IPS-NIHi11 (cell line): ENCODE results near the gene CDH2.

Source experiments
- DNase-seq: peaks from one replicate; pipeline ENCODE4 v3.0.0; 2012; ENCODE audit warnings: mixed read lengths, low spot score

Gene CDH2

GRCh38 chr18:28168725-28169124, 8.2 kb downstream of the CDH2 start:
- DNase-seq, result no peak

- DNase-seq, result no peak
Observed at GRCh38 chr18:28167835-28168349, 9.0 kb downstream of the CDH2 start.

GRCh38 chr18:28164771-28165483, 12.0 kb downstream of the CDH2 start:
- no peak for DNase-seq

- DNase-seq, result no peak
Observed at GRCh38 chr18:28163201-28163775, 13.6 kb downstream of the CDH2 start.

DNA sequence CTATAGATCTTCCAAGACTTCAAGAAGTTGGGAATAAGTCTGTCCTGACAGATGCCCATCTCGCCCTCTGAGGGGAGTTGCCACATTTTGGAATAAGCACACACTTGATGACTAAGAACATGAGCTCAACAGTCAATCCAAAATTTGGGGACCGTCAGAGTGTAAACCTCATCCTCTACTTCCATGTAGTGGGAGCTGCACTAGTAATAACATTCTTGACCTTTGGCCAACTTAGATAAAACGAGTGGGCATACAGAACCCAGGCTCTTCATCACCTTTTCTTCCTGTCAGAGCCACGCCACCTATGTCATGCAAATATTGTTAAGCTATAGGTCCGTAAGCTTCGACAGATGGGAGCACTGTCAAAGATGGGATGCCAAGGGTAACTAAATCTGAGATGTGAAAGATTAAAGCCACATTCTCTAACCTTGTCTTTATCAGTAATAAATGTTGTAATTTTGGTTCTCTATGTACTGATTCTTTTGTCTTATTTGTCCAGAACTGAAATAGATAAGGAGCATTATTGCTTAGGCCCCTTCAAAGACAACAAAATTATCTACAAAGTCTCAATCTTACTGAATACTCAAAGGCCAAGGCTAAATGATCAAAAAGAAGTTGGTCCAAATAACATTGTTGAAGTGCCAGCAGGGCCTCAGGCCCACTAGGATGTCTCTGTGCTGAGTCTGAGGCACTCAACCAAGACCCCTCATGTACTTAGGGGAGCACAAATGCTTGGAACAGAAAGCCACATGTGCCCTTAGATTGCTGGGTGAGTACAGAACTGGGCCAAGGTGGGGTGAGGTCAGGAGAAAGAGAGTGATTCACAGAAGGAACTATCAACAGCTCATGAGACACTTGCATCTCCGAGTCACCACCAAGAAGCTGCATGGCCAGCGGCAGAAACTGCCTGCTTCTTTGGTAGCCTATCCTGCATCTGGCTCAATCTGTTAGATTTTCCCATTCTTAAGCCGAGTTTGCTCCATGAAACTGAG, 15.0 kb downstream of the CDH2 start:
- DNase-seq, result no peak

- DNase-seq, result no peak
Observed at GRCh38 chr18:28159055-28159454, 17.9 kb downstream of the CDH2 start.

- DNase-seq, result no peak
Observed at GRCh38 chr18:28158083-28158581, 18.8 kb downstream of the CDH2 start.

GRCh38 chr18:28153485-28154065, 23.4 kb downstream of the CDH2 start:
- no peak for DNase-seq

DNA sequence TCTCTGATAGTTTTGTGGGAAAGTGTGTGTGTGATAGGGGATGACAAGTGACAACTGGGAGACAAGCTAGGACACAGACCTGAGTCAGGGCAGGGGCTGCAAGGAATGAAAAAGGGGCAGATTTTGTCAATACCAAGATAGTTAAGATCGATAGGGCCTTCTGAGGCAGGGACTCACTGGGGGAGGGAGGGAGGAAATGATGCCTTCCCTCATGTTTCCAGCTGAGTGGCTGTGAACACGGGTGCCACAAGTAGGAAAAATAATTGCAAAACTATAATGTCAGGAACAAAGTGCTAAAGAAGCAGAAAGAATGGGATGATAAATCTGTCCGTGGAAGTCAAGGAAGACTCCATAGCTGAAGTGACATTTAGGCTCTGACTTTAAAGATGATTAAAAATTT, 24.2 kb downstream of the CDH2 start:
- DNase-seq, result no peak

- DNase-seq, result no peak
Observed at GRCh38 chr18:28152354-28152753, 24.6 kb downstream of the CDH2 start.

DNA sequence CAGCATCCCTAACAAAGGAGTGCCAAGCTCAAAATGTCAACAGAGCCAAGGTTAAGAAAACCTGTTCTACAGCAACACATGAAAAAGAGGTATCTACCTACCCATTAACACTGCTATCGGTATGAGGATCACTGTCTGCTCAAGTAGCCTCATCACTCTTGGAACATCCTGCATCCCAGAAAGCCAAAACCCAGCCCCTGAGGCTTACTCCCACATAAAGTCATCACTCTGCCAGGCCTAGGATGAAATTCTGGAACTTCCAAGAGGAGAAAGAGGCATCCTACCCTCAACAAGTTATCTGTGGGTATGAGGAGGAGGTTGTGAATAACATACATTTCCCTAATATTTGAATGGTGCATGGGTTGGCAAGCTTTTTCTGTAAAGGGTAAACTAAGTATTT, 25.5 kb downstream of the CDH2 start:
- no peak for DNase-seq

- DNase-seq, result no peak
Observed at GRCh38 chr18:28150925-28151324, 26.0 kb downstream of the CDH2 start.

DNA sequence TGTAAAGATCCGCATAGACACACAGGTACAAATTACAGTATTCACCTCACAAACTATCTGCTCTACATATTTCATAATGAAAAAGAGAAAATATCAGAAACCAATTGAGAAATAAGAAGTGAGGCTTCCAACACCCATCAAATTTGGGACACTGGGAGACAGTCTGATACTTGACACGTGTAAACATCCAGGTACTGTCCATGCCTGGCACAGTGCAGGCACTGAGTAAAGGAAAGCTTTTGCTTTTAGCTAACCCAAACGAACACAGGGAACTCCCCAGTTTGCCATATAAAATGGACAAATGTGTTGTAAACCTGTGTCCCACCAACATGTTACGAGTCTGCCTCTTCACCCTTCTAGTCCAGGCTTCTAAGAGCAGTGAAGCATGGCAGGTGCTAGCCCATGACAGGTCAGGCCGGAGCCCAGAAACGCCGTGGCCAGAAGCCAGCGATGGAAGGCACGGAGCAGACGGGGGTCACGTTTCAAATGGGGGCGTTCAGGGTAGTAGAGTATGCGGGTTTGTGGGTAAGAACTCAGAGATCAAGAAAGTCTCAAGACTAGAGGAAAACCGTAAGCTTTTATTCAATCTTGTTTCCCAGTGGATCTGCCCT, 27.0 kb downstream of the CDH2 start:
- DNase-seq, result no peak

DNA sequence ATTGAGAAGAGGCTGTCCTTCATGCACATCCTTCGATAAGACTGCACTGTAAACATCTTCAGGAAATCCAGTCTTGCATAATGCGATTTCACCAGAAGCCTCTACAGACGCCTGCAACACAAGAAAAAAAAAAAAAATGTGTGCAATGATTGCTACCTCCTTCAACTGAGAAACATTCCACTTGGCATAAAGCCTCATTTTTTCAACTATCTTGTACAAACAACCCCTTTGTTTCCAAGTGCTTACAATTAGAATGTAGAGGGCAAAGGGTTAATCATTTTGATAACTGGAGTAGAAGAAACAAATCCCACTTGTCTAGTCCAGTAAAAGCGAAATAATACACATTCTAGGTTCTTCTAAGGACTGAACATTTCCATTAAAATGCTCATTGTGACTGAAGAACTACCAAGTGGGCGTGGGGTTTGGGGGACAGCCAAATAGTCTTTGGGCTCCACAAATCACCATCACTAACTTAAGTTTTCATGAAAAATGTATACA, 29.2 kb downstream of the CDH2 start:
- no peak for DNase-seq

DNA sequence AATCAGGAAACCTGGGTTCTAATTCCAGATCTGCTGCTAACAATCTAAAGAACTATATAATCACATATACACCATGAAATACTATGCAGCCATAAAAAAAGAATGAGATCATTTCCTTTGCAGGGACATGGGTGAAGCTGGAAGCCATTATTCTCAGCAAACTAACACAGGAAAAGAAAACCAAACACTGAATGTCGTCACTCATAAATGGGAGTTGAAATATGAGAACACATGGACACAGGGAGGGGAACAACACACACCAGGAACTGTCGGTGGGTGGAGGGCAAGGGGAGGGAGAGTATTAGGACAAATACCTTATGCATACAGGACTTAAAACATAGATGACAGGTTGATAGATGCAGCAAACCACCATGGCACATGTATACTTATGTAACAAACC, 33.2 kb downstream of the CDH2 start:
- DNase-seq, result no peak

- DNase-seq, result no peak
Observed at GRCh38 chr18:28138816-28139215, 38.1 kb downstream of the CDH2 start.

GRCh38 chr18:28136071-28136470, 40.9 kb downstream of the CDH2 start:
- no peak for DNase-seq

- DNase-seq, result no peak
Observed at GRCh38 chr18:28134774-28135173, 42.2 kb downstream of the CDH2 start.

DNA sequence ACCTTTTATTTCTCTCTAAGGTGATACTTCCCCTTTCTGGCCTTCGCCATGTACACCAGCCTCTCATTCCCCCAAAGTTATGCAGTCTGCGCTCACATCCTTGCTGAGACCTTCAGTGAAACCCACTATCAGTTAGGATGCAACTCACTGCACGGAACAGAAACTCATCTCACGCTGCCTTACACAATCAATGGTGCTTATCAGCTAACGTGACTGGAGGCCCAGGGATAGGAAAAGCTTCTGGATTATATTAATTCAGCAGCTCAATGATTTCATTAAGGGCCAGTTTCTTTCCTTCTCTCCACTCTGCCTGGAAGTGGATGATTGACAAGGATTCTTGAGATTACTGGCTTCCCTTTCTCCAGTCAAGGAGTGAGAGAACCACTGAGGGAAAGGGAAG, 44.8 kb downstream of the CDH2 start:
- no peak for DNase-seq

GRCh38 chr18:28128659-28128980, 48.3 kb downstream of the CDH2 start:
- no peak for DNase-seq
